Left cardiac atrium (tissue), 4 donors: ENCODE results near the gene SNRPB. TPM values are rescaled to one million over a fixed set of nuclear protein-coding genes. Genes with fewer than 3 reads are reported as not detected.

Source experiments
- ATAC-seq, 2 donors: fragments of 200-7000 bp; cut with Tn5 transposase; one replicate each; pipeline ENCODE4 v1.9.1; 2020; ENCODE audit warnings: mild to moderate bottlenecking in 2 of 2, moderate library complexity in 2 of 2
- DNase-seq: peaks from one replicate; pipeline ENCODE4 v3.0.0-alpha.2; 2020
- intact Hi-C, 2 donors: fragments of 100-400 bp; cut with DNase I; formaldehyde crosslinking; loops; one replicate each; pipeline versions ENCODE4 v1.14.1 to v1.15.1; 2022 to 2023
- total RNA-seq, 2 donors: library from RNA; stranded (reverse); fragmentation: NEBNext Ultra II Directional; extraction: Animal tissue kit (Norgen Biotek cat#: 25700); gene quantifications; one replicate each; pipeline ENCODE4 v1.2.1, GENCODE V29; 2021
- donor health status: DM: no; HTN: yes; CAD: no.
- donor health status: DM: no; HTN: yes; CAD: no; lungs with severe emphysema.
- donor health status: DM: yes; HTN: yes; CAD: no.
- donor health status: Dilated cardiomyopathy.

Gene SNRPB
- total RNA-seq, 2 donors from 2014 or later, result 49.5 to 79.4 TPM

DNA sequence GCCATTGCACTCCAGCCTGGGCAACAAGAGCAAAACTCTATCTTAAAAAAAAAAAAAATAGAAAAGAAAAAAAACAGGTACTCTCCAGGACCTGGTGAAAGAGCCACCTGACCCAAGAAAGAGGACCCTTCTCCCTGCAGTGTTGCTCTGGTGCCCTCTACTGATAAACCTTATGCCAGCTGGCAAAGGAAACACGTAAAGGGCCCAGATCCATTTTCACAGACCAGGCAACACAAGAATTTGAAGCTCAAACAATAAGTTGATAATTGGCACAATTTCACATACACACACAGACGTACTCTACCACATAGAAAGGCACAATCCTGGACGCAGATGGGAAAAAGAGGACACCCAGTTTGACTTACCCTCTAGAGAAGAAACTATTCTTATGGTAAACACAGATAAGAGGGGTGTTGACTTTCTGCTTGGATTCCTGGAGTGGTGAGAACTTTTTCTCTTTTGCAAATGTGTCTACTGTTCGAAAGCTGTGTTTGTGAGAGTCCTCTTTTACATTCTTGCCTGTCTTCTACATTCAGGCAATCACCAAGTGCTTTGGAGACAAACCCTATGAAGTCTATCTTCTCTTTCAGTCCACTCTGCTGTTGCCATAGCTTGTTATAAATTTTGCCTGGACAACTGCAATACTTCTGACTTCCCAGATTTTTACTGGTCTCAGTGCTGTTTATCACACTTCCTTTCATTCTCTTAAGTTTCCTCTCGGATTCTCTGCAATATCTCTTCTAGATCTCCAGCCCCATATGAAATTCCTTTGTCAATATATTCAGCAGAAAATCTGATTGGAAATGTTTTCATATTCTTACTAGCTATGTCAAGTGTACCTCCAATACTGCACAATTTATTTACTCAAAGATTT is 6.4 kb upstream of the SNRPB start:
- intact Hi-C loops, result no loop called here
- DNase-seq (no peak), ATAC-seq (no peak)

GRCh38 chr20:2475850-2476741 is 5.5 kb upstream of the SNRPB start:
- DNase-seq, result no peak
- peak in 1 of 2 donors; percentile 91 for ATAC-seq
- intact Hi-C loops, result no loop called here

- DNase-seq, result no peak
- intact Hi-C loops, result no loop called here
- ATAC-seq, result no peak
Measured at GRCh38 chr20:2473516-2473915, 2.9 kb upstream of the SNRPB start.

DNA sequence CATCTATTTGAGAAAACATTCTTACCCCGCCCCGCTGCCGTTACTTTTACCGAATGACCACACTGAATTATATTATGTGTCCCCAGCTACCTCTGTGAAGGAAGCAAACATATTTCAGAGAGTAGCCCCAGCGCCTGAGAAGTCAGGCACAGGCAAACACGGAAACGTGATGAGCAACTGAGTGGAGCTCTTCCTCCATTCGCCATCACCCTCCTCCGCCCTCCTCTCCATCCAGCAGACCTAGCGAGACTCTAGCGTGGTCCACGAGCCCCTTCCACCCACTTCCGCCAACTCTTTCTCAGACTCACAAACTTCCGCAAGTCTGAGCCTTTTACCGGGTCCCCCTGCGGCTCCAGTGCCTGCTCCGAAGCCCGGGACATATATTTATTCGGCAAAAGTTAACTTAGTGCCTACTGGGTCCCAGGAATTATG is 582 bp downstream of the SNRPB start:
- peak; percentile 43 for DNase-seq
- ATAC-seq, result peak; percentile 61 to 75
- intact Hi-C loops, result no loop called here

DNA sequence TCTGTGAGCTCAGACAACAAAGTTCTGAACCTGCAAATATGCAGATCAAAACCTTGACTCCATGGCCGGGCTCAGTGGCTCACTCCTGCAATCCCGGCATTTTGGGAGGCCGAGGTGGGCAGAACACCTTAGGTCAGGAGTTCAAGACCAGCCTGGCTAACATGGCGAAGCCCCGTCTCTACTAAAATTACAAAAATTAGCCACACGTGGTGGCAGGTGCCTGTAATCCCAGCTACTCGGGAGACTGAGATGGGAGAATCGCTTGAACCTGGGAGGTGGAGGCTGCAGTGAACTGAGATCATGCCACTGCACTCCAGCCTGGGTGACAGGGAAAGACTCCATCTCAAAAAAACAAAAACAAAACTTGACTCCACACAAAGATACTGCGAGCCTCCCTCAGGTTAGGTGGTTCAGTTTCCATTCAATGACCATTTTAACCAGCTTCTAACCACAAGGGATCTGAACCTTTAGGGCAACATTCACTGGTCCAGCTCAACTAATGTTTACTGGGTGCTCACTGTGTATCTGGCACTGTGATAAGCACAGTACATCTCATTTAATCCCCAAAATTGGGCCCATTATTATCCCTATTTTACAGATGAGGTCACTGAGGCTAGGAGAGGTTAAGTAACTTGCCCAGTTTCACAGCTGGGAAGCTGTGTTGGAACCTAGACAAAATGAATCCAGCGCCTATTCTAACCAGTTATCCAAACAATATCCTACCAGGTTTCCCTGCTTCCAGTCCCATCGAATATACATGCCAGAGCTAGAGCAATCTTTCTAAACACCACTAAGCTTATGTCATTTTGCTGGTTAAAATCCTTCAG is 1.8 kb downstream of the SNRPB start:
- no peak for ATAC-seq
- intact Hi-C loops, result no loop called here

DNA sequence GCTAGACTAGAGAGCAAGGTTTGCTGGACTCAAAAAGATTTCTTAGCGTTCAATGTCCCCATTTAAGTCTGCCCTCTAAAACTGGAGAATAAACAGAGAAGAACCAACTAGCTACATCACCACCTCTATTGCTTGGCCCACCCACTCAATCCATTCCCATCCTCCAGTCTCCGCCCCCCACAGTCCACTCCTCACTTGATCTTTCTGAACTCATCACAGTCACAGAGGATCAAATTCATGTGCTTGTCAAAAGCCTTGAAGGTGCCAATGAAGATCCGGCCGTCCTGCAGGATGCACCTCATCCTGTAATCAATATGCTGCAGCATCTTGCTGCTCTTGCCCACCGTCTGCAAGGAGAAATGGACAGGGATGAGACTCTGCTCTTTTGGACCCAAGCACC is 3.2 kb downstream of the SNRPB start:
- ATAC-seq, result no peak
- no peak for DNase-seq
- intact Hi-C loops, result no loop called here

More for the DNA sequence above, 1.8 kb downstream of the SNRPB start:
- no peak for DNase-seq

GRCh38 chr20:2465100-2465499 is 5.5 kb downstream of the SNRPB start:
- no peak for ATAC-seq
- no peak for DNase-seq
- intact Hi-C loops, result no loop called here

GRCh38 chr20:2463616-2464365 is 6.8 kb downstream of the SNRPB start:
- no peak for ATAC-seq
- intact Hi-C loops, result no loop called here
- no peak for DNase-seq

- no peak for ATAC-seq
Measured at GRCh38 chr20:2462484-2462883, 8.1 kb downstream of the SNRPB start.

GRCh38 chr20:2460752-2461424 is 9.7 kb downstream of the SNRPB start:
- intact Hi-C loops, result no loop called here
- DNase-seq (no peak), ATAC-seq (no peak)

More at GRCh38 chr20:2462484-2462883, 8.1 kb downstream of the SNRPB start:
- no peak for DNase-seq
- intact Hi-C loops, result no loop called here

- intact Hi-C loops, result loop anchor here in 1 of 2 donors (10.0 kb wide), 2 partner anchors 495 to 695 kb away; no protein-coding TSS in a partner anchor
- ATAC-seq, result no peak
- no peak for DNase-seq
Measured at GRCh38 chr20:2459981-2460751, 10.4 kb downstream of the SNRPB start.

GRCh38 chr20:2458919-2459499 is 11.6 kb downstream of the SNRPB start:
- no peak for ATAC-seq
- intact Hi-C loops, result loop anchor here in 1 of 2 donors (10.0 kb wide), 2 partner anchors 494 to 694 kb away; no protein-coding TSS in a partner anchor
- DNase-seq, result no peak

DNA sequence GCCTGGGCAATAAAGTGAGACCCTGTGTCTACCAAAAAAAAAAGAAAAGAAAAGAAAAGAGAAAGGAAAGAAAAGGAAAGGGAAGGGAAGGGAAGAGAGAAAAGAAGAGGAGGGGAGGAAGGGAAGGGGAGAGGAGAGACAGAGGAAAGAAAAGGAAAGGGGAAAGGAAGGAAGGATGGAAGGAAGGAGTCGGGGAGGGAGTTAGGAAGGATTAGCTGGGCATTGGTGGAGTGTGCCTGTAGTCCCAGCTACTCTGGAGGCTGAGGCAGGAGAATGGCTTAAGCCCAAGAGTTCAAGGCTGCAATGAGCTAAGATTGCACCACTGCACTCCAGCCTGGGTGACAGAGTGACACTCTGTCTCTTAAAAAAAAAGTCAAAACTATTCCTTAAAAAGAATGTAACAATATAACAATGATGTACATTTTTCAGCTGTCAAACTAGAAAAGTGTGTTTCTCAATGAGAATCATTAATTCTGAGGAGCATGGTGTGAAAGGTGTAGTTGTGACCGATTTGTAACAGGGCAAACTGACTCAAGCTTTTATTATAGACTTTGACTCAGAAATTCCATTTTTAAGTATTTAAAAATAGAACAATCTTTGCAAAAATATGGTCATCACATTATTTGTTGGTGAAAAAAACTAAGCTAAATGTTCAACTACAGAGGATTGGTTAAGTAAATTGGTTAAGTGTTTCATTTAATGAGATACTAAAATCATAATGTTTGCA is 14.7 kb downstream of the SNRPB start:
- intact Hi-C loops, result loop anchor here in 1 of 2 donors (10.0 kb wide), 2 partner anchors 491 to 691 kb away; no protein-coding TSS in a partner anchor
- no peak for ATAC-seq

DNA sequence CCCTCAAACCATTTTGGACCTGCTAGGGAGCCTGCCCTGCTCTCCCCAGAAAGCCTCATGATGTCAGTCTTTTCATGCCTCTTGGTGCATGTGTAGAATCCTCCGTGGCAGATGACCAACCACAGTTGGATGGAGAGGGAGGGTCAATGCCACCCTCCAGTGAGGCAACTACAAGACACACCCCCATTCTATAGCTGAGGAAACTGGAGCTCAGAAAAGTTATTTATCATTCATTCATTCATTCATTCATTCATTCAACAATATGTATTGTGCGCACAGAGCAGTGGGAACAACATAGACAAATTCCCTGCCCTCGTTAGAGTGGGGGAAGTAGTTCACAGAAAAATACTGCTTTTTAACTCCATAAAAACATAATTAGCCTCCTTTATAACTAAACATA is 16.8 kb downstream of the SNRPB start:
- DNase-seq, result no peak
- ATAC-seq, result no peak
- intact Hi-C loops, result loop anchor here (2.0 to 10.0 kb wide), 5 partner anchors 247 to 691 kb away; no protein-coding TSS in a partner anchor

More for the DNA sequence above, 14.7 kb downstream of the SNRPB start:
- no peak for DNase-seq

GRCh38 chr20:2451939-2452732 is 18.5 kb downstream of the SNRPB start:
- ATAC-seq, result peak; percentile 75 to 79
- intact Hi-C loops, result loop anchor here (2.0 to 10.0 kb wide), 5 partner anchors 245 to 690 kb away; no protein-coding TSS in a partner anchor
- peak; percentile 54 for DNase-seq
